CD4-positive, alpha-beta memory T cell (primary cell): ENCODE data around the gene KRTAP2-2. TPM values are rescaled to one million over a fixed set of nuclear protein-coding genes. Genes with fewer than 3 reads are reported as not detected.
"Not testable (repeated sequence)": the region's sequence is repeated elsewhere in the genome, so short reads cannot be mapped to it uniquely, and the experiment has no call there.

Experiments used
- CTCF ChIA-PET: fragments of 350-600 bp; sonication (Branson Sonifier 250); formaldehyde crosslinking; loops from one replicate; lab custom pipeline; 2021; ENCODE audit warnings: inconsistent platforms; ENCODE audit not compliant: partially characterized antibody; lab: Charles Lee
- POLR2A ChIA-PET: fragments of 350-600 bp; sonication (Branson Sonifier 250); formaldehyde crosslinking; loops from one replicate; lab custom pipeline; 2021; ENCODE audit not compliant: partially characterized antibody; lab: Charles Lee
- DNase-seq, 5 donors: peaks; one replicate each; pipeline versions ENCODE4 v3.0.0 to v3.0.0-alpha.2; 2020 to 2022; ENCODE audit warnings: mixed read lengths in 1 of 5
- H3K27ac ChIP-seq: one replicate; pipeline ENCODE4 v1.7.0; 2013; ENCODE audit warnings: low read depth, low read length
- H3K27me3 ChIP-seq: 2 replicates; pipeline ENCODE4 v1.7.0; 2013; ENCODE audit warnings: mild to moderate bottlenecking, low read length, moderate library complexity; ENCODE audit not compliant: insufficient read depth
- H3K36me3 ChIP-seq: 2 replicates; pipeline ENCODE4 v1.7.0; 2013; ENCODE audit warnings: mild to moderate bottlenecking, low read length, moderate library complexity; ENCODE audit not compliant: insufficient read depth
- H3K4me1 ChIP-seq: 2 replicates; pipeline ENCODE4 v1.7.0; 2013; ENCODE audit warnings: mild to moderate bottlenecking, low read length, moderate library complexity; ENCODE audit not compliant: insufficient read depth
- H3K4me3 ChIP-seq, 2 donors: one replicate each; pipeline ENCODE4 v1.7.0; 2013; ENCODE audit warnings: low read length in 2 of 2, mild to moderate bottlenecking in 1 of 2
- H3K9me3 ChIP-seq, 2 donors: one replicate each; pipeline ENCODE4 v1.7.0; 2013; ENCODE audit warnings: low read length in 2 of 2, control low read depth in 1 of 2; ENCODE audit not compliant: control insufficient read depth in 1 of 2
- H3K27ac Mint-ChIP-seq, 7 donors: one replicate each; pipeline ENCODE4 v1.8.0; 2020 to 2021; ENCODE audit warnings: mixed read lengths in 7 of 7, mild to moderate bottlenecking in 6 of 7, inconsistent platforms in 3 of 7, moderate library complexity in 3 of 7
- H3K27me3 Mint-ChIP-seq, 2 donors: one replicate each; pipeline ENCODE4 v1.8.0; 2020 to 2021; ENCODE audit warnings: mixed read lengths in 2 of 2
- H3K36me3 Mint-ChIP-seq, 2 donors: one replicate each; pipeline ENCODE4 v1.8.0; 2020 to 2021; ENCODE audit warnings: mixed read lengths in 2 of 2, inconsistent platforms in 1 of 2, mild to moderate bottlenecking in 1 of 2
- H3K4me1 Mint-ChIP-seq, 4 donors: one replicate each; pipeline ENCODE4 v1.8.0; 2020 to 2021; ENCODE audit warnings: mixed read lengths in 4 of 4, mild to moderate bottlenecking in 1 of 4
- H3K4me3 Mint-ChIP-seq, 8 donors: one replicate each; pipeline ENCODE4 v1.8.0; 2020 to 2021; ENCODE audit warnings: mixed read lengths in 8 of 8, mild to moderate bottlenecking in 7 of 8, moderate library complexity in 6 of 8, inconsistent platforms in 3 of 8
- H3K9me3 Mint-ChIP-seq, 8 donors: one replicate each; pipeline ENCODE4 v1.8.0; 2020 to 2021; ENCODE audit warnings: mixed read lengths in 8 of 8, mild to moderate bottlenecking in 5 of 8, inconsistent platforms in 3 of 8, moderate library complexity in 1 of 8
- intact Hi-C: fragments of 100-400 bp; cut with micrococcal nuclease; formaldehyde crosslinking; loops from one replicate; pipeline ENCODE4 v1.15.1; 2023
- polyA plus RNA-seq, 2 donors: library from polyadenylated mRNA; unstranded; fragments of 300-500 nt; fragmentation: Illumina TruSeq; gene quantifications; one replicate each; pipeline ENCODE4 v1.2.3, GENCODE V29; 2021
- total RNA-seq, 2 experiments: library from RNA; stranded (reverse); gene quantifications; one replicate each; pipeline ENCODE4 v1.2.3, GENCODE V29; 2021

KRTAP2-2 gene
- total and polyA plus RNA-seq, 4 experiments from 2014 or later, result not detected

- peaks cover 0 to 3% of the 10 kb centered on the region in 2 donors for H3K36me3 Mint-ChIP-seq
- peaks cover 0 to 5% (median 1%) of the 10 kb centered on the region in 4 donors for H3K4me1 Mint-ChIP-seq
- H3K4me3 ChIP-seq, result no peak overlapping the region
- no peaks in the 10 kb centered on the region for H3K4me1 ChIP-seq
- peaks cover 0 to 7% (median 1%) of the 10 kb centered on the region in 8 donors for H3K9me3 Mint-ChIP-seq
- H3K27me3 Mint-ChIP-seq, result peaks cover 12 to 35% of the 10 kb centered on the region in 2 donors
- no peaks in the 10 kb centered on the region for H3K27me3 ChIP-seq
- no peak for DNase-seq
- no peak overlapping the region for H3K4me3 Mint-ChIP-seq
- ChIA-PET CTCF (no interaction called here), POLR2A (no interaction called here)
- no peak overlapping the region for H3K27ac Mint-ChIP-seq
- intact Hi-C loops, result no loop called here
- H3K9me3 ChIP-seq, result no peaks in the 10 kb centered on the region
- H3K27ac ChIP-seq, result no peak overlapping the region
- H3K36me3 ChIP-seq, result no peaks in the 10 kb centered on the region
Measured at GRCh38 chr17:41054025-41054424, 1.0 kb downstream of the KRTAP2-2 start.

- intact Hi-C loops, result no loop called here
- ChIA-PET CTCF (no interaction called here), POLR2A (no interaction called here)
- Histone ChIP-seq H3K27me3 (no peaks in the 10 kb centered on the region), H3K27ac (no peak overlapping the region), H3K36me3 (no peaks in the 10 kb centered on the region), H3K4me3 (no peak overlapping the region), H3K9me3 (no peaks in the 10 kb centered on the region), H3K4me1 (no peaks in the 10 kb centered on the region)
- DNase-seq, result no peak
- no peak overlapping the region for H3K4me3 Mint-ChIP-seq
- peaks cover 0 to 5% (median 1%) of the 10 kb centered on the region in 8 donors for H3K9me3 Mint-ChIP-seq
- H3K4me1 Mint-ChIP-seq, result peaks cover 0 to 5% (median 1%) of the 10 kb centered on the region in 4 donors
- peaks cover 14 to 35% of the 10 kb centered on the region in 2 donors for H3K27me3 Mint-ChIP-seq
- peaks cover 0 to 2% of the 10 kb centered on the region in 2 donors for H3K36me3 Mint-ChIP-seq
- no peak overlapping the region for H3K27ac Mint-ChIP-seq
Measured at GRCh38 chr17:41052566-41052965, 2.5 kb downstream of the KRTAP2-2 start.

- CTCF ChIA-PET, result no interaction called here
Measured at GRCh38 chr17:41049110-41049509, 5.9 kb downstream of the KRTAP2-2 start.

GRCh38 chr17:41048441-41048840 lies 6.6 kb downstream of the KRTAP2-2 start:
- POLR2A ChIA-PET, result no interaction called here
- Histone ChIP-seq H3K27me3 (peaks cover 5% of the 10 kb centered on the region), H3K27ac (no peak overlapping the region), H3K4me3 (no peak overlapping the region), H3K36me3 (no peaks in the 10 kb centered on the region), H3K9me3 (peaks cover 0 to under 1% of the 10 kb centered on the region in 2 donors), H3K4me1 (no peaks in the 10 kb centered on the region)
- peaks cover 21 to 28% of the 10 kb centered on the region in 2 donors for H3K27me3 Mint-ChIP-seq
- H3K4me3 Mint-ChIP-seq, result no peak overlapping the region
- no peak for DNase-seq
- no peak overlapping the region for H3K27ac Mint-ChIP-seq
- CTCF ChIA-PET, result no interaction called here
- H3K9me3 Mint-ChIP-seq, result peaks cover 0 to 7% (median 4%) of the 10 kb centered on the region in 8 donors
- intact Hi-C loops, result no loop called here
- H3K4me1 Mint-ChIP-seq, result peaks cover 0 to 5% (median 2%) of the 10 kb centered on the region in 4 donors
- no peaks in the 10 kb centered on the region for H3K36me3 Mint-ChIP-seq

More at GRCh38 chr17:41049110-41049509, 5.9 kb downstream of the KRTAP2-2 start:
- no peak overlapping the region for H3K27ac Mint-ChIP-seq
- Histone ChIP-seq H3K4me3 (no peak overlapping the region), H3K4me1 (no peaks in the 10 kb centered on the region), H3K9me3 (no peaks in the 10 kb centered on the region), H3K27ac (no peak overlapping the region), H3K36me3 (no peaks in the 10 kb centered on the region), H3K27me3 (peaks cover 5% of the 10 kb centered on the region)
- H3K4me1 Mint-ChIP-seq, result peaks cover 0 to 5% (median 2%) of the 10 kb centered on the region in 4 donors
- H3K9me3 Mint-ChIP-seq, result peaks cover 0 to 3% (median 0%) of the 10 kb centered on the region in 8 donors
- H3K27me3 Mint-ChIP-seq, result peaks cover 18 to 29% of the 10 kb centered on the region in 2 donors
- DNase-seq, result no peak
- no peak overlapping the region for H3K4me3 Mint-ChIP-seq
- intact Hi-C loops, result no loop called here
- POLR2A ChIA-PET, result no interaction called here
- H3K36me3 Mint-ChIP-seq, result no peaks in the 10 kb centered on the region

- H3K36me3 Mint-ChIP-seq, H3K36me3 ChIP-seq, H3K4me3 ChIP-seq, POLR2A ChIA-PET, CTCF ChIA-PET, H3K9me3 ChIP-seq, DNase-seq, H3K4me1 ChIP-seq, H3K4me3 Mint-ChIP-seq, H3K27ac Mint-ChIP-seq, H3K27me3 ChIP-seq, intact Hi-C loops, H3K27ac ChIP-seq, H3K4me1 Mint-ChIP-seq: not testable (repeated sequence)
- H3K27me3 Mint-ChIP-seq, result peaks cover 21 to 28% of the 10 kb centered on the region in 2 donors
- peaks cover 0 to 21% (median 9%) of the 10 kb centered on the region in 8 donors for H3K9me3 Mint-ChIP-seq
Measured at GRCh38 chr17:41046735-41047465, 8.1 kb downstream of the KRTAP2-2 start, which contains the start of gene KRTAP2-1. Gene KRTAP2-1, minus strand, starts transcription at chr17:41047316. Its CDS starts 49 bp downstream, at chr17:41047267.

- Mint-ChIP-seq H3K27me3 (peaks cover 18 to 23% of the 10 kb centered on the region in 2 donors), H3K36me3 (no peaks in the 10 kb centered on the region), H3K4me1 (peaks cover 0 to 2% (median 0%) of the 10 kb centered on the region in 4 donors), H3K4me3 (no peak overlapping the region), H3K27ac (no peak overlapping the region), H3K9me3 (peaks cover 0 to 21% (median 9%) of the 10 kb centered on the region in 8 donors)
- Histone ChIP-seq H3K36me3 (no peaks in the 10 kb centered on the region), H3K4me1 (no peaks in the 10 kb centered on the region), H3K4me3 (no peak overlapping the region), H3K9me3 (peaks cover 0 to 3% of the 10 kb centered on the region in 2 donors), H3K27ac (no peak overlapping the region), H3K27me3 (peaks cover 5% of the 10 kb centered on the region)
- ChIA-PET POLR2A (interaction anchor here (0.5 kb wide), 1 partner anchor 274 kb away, joined by 3 read pairs; no protein-coding TSS in a partner anchor), CTCF (no interaction called here)
- intact Hi-C loops, result no loop called here
- no peak for DNase-seq
Measured at GRCh38 chr17:41042953-41043352, 12.1 kb downstream of the KRTAP2-2 start.

GRCh38 chr17:41040783-41041571 lies 14.1 kb downstream of the KRTAP2-2 start, which contains the start of gene KRTAP1-1:
Gene KRTAP1-1, minus strand, starts transcription at chr17:41041450. Its CDS starts 53 bp downstream, at chr17:41041397.
- H3K27me3 ChIP-seq, CTCF ChIA-PET, H3K4me1 ChIP-seq, H3K4me1 Mint-ChIP-seq, H3K36me3 ChIP-seq, H3K4me3 ChIP-seq, DNase-seq, POLR2A ChIA-PET, H3K9me3 ChIP-seq, intact Hi-C loops, H3K27ac ChIP-seq, H3K36me3 Mint-ChIP-seq, H3K4me3 Mint-ChIP-seq: not testable (repeated sequence)
- Mint-ChIP-seq H3K27me3 (peaks cover 13 to 17% of the 10 kb centered on the region in 2 donors), H3K27ac (peak within 1 kb of the TSS in 1 of 7 donors; percentile 20), H3K9me3 (peaks cover 0 to 21% (median 9%) of the 10 kb centered on the region in 8 donors)
